SK-N-DZ (cell line): ENCODE measurements around the gene MGST3. TPM values are rescaled to one million over a fixed set of nuclear protein-coding genes. Genes with fewer than 3 reads are reported as not detected.
"Not testable (repeated sequence)": the region's sequence is repeated elsewhere in the genome, so short reads cannot be mapped to it uniquely, and the experiment has no call there.

Experiments used
- DNase-seq: peaks from one replicate; pipeline ENCODE4 v3.0.0-alpha.2; 2015; ENCODE audit warnings: low spot score
- polyA plus RNA-seq, 2 experiments: library from polyadenylated mRNA; depleted of rRNA; stranded (reverse); fragments of >200 nt; gene quantifications; 2 replicates each; pipeline ENCODE4 v1.2.3, GENCODE V29; 2014

Gene MGST3
- polyA plus RNA-seq (2014; cell fraction: cytosol; rRNA removed): 207 and 231 TPM in 2 replicates
- polyA plus RNA-seq (2014; cell fraction: nucleus; rRNA removed): 200 and 263 TPM in 2 replicates

DNA sequence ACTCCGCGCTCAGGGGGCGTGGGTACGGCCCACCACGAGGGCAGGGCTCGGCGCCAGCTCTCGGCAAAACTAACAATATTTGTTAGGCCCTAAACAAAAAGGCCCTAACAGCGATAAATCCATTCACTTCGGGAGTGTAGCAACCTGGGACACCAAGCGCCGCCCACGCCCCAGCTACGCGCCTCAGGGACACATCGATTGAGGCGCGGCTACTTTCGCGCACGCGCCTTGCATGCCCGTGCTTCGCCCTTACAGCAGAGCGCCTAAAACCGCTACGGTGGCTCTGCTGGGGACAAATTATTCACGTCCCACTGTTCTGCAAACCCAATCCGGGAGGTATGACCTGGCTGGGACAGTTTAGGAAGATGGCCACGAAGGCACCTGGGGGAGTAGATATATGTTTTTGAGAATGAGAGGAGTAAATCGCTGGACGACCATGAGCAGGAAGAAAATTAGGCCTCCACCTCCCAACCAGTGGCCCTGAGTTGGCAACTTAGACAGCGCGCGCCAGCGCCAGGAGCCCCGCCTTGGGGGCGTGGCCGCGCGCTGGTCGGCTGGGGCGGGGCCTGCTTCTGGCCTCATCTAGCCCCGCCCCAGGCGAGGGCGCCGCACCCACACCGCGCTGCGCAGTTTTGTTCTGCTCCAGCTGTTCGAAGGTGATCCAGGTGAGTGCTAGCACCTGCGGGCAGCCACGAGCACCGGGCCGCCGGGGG is at the start of gene MGST3:
MGST3 (plus strand) TSS at position 606 of the 713 bp plus-strand sequence. CDS start 18,614 bp downstream, outside the sequence.
- peak; percentile 98 for DNase-seq

DNA sequence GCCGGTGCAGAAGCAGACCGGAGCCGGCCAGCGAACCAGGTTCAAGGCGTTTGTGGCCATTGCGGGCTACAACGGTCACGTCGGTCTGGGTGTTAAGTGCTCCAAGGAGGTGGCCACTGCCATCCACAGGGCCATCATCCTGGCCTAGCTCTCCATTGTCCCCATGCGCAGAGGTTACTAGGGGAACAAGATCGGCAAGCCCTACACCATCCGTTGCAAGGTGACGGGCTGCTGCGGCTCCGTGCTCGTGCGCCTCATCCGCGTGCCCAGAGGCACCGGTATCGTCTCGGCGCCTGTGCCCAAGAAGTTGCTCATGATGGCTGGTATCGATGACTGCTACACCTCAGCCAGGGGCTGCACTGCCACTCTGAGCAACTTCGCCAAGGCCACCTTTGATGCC is 49.1 kb upstream of the MGST3 start:
- DNase-seq: no peak

DNA sequence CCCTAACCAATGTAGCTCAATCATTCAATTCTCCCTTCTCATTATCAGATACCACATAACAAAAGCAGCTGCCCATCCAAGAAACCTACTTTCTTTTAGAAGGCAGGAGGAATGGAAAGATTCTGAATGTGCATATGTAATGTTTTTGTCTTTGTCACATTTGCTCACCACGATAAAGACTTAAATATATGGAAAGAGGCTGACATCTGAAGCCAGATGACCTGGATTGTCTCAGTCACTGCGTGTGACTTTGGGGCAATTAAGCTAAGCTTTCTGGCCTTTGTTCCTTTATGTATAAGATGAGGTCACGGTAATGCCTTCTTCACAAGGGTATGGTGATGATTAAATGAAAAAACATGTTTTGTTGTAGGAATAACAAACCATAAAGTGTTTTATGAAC is 44.6 kb upstream of the MGST3 start:
- no peak for DNase-seq

DNA sequence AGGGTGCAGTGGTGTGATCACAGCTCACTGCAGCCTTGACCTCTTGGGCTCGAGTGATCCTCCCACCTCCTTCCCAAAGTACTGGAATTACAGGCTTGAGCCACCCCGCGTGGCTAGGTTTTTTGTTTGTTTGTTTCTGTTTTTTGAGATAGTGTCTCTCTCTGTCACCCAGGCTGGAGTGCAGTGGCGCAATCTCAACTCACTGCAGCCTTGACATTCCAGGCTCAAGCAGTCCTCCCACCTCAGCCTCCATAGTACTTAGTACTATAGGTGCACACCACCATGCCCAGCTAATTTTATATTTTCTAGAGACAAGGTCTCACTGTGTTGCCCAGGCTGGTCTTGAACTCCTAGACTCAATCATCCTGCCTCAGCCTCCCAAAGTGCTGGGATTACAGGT is 39.6 kb upstream of the MGST3 start:
- DNase-seq: not testable (repeated sequence)

DNA sequence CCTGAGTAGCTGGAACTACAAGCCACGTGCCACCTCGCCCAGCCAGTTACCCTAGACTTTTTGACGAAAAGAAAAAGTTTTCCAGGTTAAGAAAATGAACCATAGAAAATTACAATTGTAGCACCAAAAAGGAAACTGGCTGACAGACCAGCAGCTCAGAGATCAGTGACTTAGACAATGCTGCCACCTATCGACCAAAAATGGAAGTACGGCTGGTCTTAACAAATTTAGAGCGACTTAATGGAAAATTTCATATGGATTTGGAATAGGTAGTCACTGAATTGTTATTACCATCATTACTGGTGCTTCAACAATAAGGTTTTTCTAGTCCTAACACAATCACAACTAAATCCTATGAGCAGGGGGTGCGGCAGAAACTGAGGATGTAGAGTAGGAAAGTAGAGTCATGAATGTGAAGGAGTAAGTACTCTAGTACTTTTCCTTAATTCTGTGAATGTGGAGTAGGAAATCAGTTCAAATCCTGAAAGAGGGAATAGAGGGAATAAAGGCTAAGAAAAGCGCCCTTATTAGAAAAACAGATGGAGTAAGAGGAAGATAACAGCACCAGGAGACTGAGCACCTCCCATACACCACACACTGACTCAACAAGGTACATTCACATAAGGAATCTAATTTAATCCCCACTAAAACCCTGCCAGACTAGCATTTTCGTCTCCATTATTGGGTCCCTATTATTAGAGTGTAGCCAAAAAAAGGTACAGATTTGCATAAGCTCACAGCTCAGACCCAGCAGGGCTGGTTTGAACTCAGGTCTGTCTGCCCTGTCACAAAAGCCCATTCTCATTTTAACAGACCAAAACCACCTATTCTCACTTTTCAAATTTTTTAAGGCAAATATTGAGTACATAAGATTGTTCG is 37.9 kb upstream of the MGST3 start:
- DNase-seq: peak; percentile 61

DNA sequence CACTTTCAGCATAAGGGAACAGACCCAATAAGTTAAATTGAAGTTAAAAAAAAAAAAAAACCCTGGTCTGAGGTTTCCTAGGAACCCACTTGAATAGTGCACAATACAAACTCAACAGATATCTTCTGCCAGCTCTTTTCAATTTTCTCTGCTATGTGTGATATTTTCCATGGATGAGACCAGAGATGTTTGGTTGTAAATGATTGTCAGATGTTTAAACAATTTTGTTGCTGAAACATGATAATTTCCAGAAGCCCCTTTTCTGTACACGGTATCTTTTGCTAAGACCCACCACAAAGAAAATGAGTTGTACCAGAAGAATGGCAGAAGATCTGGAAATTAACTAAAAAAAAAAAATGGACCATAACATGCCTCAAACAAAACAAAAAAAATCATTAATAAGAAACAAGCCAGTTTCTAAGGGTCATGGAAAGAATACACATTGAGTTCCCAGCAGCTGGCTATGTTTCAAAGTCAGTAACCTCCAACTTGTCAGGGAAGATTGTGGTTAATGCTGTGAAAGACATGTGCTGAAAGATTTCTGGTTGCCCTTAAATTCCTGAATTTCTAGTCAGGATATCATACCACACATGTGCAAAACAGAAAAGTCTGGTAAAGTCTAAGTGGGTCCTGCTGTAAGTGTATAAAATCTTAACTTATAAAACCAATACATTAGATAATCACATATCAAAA is 35.6 kb upstream of the MGST3 start:
- no peak for DNase-seq

DNA sequence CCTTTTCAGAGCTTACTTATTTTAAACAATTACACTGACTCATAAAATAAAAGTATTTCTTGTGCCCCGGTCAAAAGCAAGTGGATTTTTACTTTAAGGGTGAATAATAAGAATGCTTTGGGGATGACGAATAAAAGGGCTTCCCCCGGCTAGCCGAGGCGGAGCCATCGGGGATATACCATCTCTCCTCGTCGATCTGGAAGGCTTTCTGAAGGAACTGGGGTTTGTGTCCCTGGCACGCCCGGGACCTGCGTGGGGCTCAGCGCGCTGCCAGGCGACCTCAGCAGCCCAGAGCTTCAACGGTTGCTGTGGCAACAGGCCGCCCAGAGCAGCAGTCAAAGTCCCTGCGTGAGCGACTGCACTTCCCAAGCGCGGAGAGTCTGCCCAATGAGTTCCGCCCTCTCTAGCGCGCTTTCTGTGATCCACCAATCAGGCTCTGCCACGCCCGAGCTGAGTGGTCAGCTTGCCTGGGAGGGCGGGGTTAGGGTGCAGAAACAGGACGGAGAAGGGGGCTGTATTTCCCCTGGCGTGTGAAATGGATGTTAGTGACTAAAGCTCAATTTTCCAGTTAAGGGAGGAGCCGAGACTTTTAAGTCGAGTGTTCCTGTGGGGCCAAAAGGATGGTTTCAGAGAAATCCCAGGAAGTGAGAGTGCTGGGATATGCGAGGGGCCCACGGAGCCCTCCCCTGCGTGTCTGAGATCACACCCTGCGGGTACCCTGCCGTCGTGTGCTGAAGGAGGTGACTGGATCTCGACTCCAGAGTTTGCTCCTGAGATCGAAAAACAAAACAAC is 33.0 kb upstream of the MGST3 start:
- peak; percentile 93 for DNase-seq

DNA sequence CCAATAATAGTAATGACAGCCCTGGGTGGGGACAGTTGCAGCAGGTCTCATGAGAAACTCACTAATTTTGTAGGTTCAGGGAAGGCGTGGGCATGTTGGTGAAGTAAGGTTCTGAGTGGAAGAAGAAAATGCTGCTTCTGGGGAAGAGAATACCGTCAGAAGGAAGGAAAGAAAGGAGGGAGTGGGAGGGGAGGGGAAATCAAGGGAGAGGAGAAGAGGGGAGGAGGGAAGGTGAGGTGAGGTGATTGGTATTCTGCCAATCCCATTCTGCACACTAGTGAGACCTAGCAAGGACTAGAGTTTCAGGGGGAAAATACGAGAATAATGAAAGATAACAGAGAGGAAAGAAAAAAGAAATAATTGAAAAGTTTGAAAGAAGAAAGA is 32.4 kb upstream of the MGST3 start:
- DNase-seq: no peak

DNA sequence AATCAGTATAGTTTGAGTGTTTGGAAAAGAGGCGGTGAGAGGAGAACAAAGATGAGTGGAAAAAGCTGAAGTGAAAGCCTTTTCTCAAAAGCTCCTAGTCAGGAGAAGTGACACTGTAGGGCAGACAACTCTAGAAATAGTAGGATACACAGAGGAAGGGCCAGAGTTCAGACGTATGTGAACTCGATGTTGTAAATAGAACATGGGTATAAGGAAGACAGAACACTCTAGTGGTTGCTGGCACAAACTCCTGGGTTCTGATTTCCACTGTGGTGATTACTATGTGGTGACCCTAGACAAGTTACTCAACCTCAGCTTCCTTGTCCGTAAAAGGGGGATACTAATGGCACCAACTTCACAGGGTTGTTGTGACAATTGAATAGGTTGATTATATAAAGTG is 30.2 kb upstream of the MGST3 start:
- DNase-seq: no peak

DNA sequence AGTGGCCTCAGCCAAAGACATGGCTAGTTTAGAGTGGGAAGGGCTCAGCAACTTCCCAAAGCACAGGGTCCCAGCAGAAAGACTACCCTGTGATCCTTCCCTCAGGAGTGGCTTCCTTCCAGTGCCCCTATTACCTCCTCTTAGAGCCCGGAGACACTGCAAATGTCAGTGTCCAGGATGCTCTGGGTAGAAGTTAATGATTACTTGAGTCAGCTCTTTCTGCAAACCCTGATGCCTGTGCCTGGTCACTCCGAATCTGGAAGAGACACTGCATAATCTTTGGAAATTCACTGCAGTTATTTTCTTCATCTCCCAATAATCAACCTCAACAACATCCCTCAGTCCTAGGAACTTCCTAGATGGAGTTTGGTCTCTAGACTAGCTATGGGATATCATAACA is 27.2 kb upstream of the MGST3 start:
- no peak for DNase-seq

DNA sequence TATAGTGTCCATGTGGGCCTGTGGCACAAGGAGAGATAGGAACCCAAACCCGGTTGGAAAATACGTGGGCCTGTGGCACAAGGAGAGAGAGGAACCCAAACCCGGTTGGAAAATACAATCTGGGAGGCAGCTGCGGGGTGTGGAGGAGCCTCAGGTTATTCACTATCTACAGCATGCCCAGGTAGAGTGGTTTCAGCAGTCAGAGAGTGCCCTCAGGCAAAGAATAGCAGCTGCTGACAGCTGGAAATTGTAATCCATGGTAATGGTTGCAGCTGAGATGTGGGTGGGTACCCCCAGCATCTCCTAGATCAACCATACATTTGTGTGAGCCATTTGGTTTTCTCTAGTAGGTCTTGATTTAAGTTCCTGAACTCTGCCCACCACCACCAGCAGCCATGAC is 25.8 kb upstream of the MGST3 start:
- DNase-seq: no peak

DNA sequence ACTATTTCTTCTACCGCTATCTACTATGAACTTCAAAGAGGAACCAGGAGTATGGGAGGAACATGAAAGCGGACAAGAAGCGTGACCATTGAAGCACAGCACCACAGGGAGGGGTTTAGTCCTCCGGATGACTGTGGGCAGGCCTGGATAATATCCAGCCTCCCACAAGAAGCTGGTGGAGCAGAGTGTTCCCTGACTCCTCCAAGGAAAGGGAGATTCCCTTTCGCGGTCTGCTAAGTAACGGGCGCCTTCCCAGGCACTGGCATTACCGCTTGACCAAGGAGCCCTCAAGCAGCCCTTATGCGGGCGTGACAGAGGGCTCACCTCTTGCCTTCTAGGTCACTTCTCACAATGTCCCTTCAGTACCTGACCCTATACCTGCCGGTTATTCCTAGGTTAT is 24.4 kb upstream of the MGST3 start:
- DNase-seq: not testable (repeated sequence)

DNA sequence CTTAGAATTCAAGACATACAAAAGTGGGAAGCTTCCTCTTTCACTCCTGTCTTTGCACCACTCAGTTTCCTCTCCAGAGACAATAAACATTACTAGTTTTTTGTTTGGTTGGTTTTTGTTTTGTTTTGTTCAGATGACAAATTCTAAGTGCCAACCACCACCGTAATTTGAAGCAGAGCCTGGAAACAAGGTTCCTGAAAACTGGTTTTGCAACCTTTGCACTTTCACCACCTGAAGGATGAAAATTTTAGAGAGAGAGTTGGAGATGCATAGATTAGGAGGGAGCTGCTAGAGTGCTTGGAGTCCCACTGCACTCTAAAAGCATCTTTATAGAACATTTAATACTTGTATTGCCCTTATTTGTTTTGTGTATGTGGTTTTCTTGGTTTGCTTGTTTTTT is 20.2 kb upstream of the MGST3 start:
- DNase-seq: no peak

DNA sequence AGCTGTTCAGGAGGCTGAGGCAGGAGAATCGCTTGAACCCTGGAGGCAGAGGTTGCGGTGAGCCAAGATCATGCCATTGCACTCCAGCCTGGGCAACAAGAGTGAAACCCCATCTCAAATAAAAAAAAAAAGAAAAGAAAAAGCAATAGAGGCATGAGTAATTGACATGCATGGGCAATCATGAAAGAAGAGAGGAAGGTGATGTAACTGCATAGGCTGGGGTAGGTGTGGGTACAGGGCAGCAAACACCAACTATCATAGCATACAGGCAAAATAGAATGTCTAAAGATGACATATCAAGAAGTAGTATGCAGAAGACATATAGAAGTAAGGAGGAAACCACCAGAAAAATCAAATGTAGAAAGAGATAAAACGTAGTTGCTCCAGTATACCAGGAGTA is 19.0 kb upstream of the MGST3 start:
- no peak for DNase-seq

DNA sequence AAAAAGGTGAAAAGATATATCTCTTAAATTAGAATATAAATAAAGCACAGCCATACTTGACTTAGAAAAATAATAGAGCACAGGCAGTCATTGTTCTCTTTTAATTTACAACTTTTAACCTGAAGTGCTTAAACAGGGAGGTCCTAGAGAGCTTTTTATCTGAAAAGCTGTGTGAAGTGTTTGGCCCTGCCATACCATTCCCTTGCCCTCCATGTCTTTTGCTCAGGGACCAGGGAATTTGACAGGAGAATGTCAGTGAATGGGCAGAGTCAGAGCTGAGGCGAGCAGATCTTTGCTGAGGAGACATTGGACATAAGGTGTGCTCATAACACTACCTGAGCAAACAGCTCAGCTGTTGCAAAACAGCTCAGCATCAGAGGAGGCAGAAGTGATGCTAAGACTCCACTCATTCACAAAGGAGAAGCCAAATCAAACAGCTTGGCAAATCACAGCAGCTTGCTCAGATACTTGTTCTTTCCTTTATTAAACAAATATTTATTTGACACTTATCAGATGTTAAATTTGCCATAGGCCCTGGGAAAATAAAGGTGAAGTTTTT is 14.9 kb upstream of the MGST3 start:
- no peak for DNase-seq

DNA sequence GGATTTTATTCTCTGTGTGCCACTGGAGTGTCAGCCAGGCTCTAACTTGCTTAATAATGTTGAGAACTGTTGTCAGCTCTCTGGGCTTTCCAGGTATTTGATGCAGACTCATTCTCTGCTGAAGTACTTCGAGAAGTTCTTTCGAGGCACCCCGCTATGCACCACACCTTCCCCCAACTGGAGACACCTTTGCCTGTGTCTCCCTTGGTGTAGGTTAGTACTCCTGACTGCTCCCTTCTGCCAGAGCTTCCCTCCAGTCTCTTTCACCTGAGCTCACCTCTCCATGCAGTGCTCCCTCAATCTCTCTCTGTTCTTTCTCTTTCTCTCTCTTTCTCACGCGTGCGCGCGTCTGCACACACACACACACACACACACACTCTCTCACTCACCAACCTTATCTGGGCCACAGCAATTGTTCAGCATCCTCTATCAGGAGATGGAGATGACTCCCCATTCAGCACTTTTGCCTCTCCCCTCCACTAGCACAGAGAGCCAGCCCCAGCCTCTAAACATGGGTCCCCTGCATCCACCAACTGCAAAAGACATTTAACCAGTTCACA is 14.0 kb upstream of the MGST3 start:
- DNase-seq: no peak

DNA sequence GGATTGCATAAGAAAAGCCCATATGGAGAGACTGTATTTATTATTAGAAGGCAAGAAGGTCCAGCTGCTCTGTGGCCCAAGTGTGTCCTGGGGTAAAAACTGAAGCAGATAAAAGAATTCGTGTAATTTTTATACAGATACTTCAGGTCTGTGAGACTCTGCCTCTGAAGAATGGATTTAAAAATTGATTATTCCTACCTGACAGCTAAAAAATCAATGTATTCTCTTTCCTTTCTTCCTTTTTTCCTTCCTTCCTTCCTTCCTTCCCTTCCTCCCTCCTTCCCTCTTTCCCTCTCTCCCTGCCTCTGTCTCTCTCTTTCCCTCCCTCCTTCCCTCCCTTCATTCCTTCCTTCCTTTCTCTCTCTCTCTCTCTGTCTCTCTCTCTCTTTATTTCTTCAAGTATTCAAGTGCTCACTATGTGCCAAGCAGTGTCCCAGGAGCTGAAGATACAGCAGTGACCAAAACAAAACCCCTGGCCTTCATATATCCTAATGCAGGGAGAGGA is 11.3 kb upstream of the MGST3 start:
- no peak for DNase-seq

DNA sequence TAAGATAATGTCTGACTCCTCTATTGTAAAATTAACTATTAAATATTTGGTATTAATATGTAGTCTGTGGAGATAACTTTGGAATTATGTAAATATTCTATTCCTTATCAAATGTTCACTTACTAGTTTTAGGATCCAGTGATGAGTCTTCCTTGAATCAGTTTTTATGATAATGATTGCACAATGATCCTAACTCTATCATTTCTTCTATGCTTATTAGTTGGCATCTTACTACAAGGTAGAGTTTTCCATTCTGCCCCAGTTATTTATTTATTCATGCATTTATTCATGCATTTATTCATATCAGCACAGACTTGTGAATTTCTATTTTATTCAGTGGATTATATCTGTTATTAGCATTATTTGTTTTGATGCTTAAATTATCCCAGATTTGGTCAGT is 7.4 kb upstream of the MGST3 start:
- no peak for DNase-seq

DNA sequence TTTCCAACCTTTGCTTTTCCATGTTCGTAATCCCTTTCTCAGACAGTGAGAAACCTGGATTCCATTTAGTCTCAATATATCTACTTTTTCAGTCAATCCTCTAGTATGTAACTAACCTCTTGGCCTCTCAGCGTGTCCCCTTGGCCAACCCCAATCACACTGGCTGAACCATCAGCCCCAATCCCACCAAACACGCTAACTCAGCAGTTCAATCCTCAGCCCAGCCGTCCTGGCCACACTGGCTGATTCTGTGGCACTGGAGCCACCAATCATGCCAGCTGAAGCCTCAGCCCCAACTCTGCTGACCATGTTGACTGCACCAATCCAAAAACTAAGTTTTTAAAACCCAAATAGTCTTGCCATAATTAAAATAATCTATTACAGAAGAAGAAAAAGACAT is 6.6 kb upstream of the MGST3 start:
- no peak for DNase-seq

DNA sequence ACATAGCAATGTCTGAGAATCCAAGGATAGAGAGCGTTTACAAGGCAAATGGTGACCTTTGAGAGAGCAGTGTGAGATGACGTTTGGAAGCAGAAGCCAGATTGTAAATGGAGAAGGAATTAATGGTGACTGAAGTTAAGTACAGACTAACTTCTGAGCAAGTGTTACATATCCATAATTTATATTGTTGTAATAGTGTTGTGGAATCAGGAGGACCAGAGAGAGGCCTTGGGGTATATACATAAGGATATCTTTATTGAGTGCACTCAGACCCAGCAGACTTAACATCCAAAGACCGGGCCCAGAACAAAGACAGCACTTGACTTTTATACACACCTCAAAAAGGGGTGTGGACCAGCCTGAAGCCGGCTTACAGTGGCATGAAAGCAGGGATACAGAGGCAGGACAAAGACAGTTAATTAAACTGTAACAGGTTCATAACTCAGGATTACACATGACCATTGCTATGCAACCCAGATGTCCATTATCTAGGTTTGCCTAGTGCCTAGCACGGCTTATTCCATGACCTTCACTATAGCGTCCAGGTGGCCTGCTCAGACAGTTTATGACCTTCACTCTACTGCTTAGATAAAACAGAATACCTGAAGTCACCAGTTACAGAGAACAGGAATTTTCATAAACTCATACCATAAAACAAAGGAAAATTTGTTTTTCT is 2.7 kb upstream of the MGST3 start:
- peak; percentile 15 for DNase-seq
